Type B pancreatic cell (in vitro differentiated cells): Measurements from ENCODE around the gene TMBIM1. TPM values are rescaled to one million over a fixed set of nuclear protein-coding genes. Genes with fewer than 3 reads are reported as not detected.

ENCODE experiments used
- DNase-seq: peaks from one replicate; pipeline ENCODE4 v3.0.0; 2021; ENCODE audit warnings: mixed read lengths; ENCODE audit not compliant: unreplicated experiment; ENCODE audit errors: extremely low spot score
- H3K27ac Mint-ChIP-seq: 2 replicates; pipeline ENCODE4 v1.8.0; 2021; ENCODE audit warnings: mild to moderate bottlenecking, mixed read lengths
- H3K27me3 Mint-ChIP-seq: 2 replicates; pipeline ENCODE4 v1.8.0; 2021; ENCODE audit warnings: mixed read lengths
- H3K36me3 Mint-ChIP-seq: 2 replicates; pipeline ENCODE4 v1.8.0; 2021; ENCODE audit warnings: mixed read lengths
- H3K4me1 Mint-ChIP-seq: one replicate; pipeline ENCODE4 v1.8.0; 2021; ENCODE audit warnings: mixed read lengths; ENCODE audit not compliant: unreplicated experiment
- H3K4me3 Mint-ChIP-seq: 2 replicates; pipeline ENCODE4 v1.8.0; 2021; ENCODE audit warnings: mild to moderate bottlenecking, mixed read lengths
- H3K9me3 Mint-ChIP-seq: 2 replicates; pipeline ENCODE4 v1.8.0; 2021; ENCODE audit warnings: mixed read lengths
- total RNA-seq: library from RNA; stranded (reverse); gene quantifications from 2 replicates; pipeline ENCODE4 v1.2.1, GENCODE V29; 2021; ENCODE audit warnings: low replicate concordance
- TF ChIP-seq, protein P1 (sequence below): fragments of 200-600 bp; sonication (generic); conservative IDR thresholded peaks from 2 replicates; pipeline ENCODE4 v1.5.0; 2021; ENCODE audit warnings: antibody characterized with exemption, mild to moderate bottlenecking

TMBIM1 gene
- total RNA-seq, 1 donor from 2014 or later, result 94.5 TPM

GRCh38 chr2:218285604-218286003 lies 6.7 kb downstream of the TMBIM1 start:
- Mint-ChIP-seq H3K27ac (peak overlapping the region; percentile 100), H3K27me3 (no peaks in the 10 kb centered on the region), H3K4me3 (peak overlapping the region; percentile 86), H3K9me3 (no peaks in the 10 kb centered on the region), H3K36me3 (no peaks in the 10 kb centered on the region), H3K4me1 (peaks cover 34% of the 10 kb centered on the region)
- DNase-seq, result no peak
- TF ChIP-seq, protein P1, sequence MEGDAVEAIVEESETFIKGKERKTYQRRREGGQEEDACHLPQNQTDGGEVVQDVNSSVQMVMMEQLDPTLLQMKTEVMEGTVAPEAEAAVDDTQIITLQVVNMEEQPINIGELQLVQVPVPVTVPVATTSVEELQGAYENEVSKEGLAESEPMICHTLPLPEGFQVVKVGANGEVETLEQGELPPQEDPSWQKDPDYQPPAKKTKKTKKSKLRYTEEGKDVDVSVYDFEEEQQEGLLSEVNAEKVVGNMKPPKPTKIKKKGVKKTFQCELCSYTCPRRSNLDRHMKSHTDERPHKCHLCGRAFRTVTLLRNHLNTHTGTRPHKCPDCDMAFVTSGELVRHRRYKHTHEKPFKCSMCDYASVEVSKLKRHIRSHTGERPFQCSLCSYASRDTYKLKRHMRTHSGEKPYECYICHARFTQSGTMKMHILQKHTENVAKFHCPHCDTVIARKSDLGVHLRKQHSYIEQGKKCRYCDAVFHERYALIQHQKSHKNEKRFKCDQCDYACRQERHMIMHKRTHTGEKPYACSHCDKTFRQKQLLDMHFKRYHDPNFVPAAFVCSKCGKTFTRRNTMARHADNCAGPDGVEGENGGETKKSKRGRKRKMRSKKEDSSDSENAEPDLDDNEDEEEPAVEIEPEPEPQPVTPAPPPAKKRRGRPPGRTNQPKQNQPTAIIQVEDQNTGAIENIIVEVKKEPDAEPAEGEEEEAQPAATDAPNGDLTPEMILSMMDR, result no peak

GRCh38 chr2:218284106-218284811 lies 8.0 kb downstream of the TMBIM1 start:
- peak overlapping the region; percentile 100 for H3K27ac Mint-ChIP-seq
- H3K9me3 Mint-ChIP-seq, result no peaks in the 10 kb centered on the region
- peaks cover 23% of the 10 kb centered on the region for H3K4me1 Mint-ChIP-seq
- peaks cover 7% of the 10 kb centered on the region for H3K36me3 Mint-ChIP-seq
- TF ChIP-seq, protein P1, result no peak
- DNase-seq, result no peak
- H3K27me3 Mint-ChIP-seq, result no peaks in the 10 kb centered on the region
- H3K4me3 Mint-ChIP-seq, result peak overlapping the region; percentile 49

GRCh38 chr2:218282173-218282991 lies 9.9 kb downstream of the TMBIM1 start:
- Mint-ChIP-seq H3K27ac (peak overlapping the region; percentile 98), H3K4me1 (peaks cover 25% of the 10 kb centered on the region)
- no peak for DNase-seq

DNA sequence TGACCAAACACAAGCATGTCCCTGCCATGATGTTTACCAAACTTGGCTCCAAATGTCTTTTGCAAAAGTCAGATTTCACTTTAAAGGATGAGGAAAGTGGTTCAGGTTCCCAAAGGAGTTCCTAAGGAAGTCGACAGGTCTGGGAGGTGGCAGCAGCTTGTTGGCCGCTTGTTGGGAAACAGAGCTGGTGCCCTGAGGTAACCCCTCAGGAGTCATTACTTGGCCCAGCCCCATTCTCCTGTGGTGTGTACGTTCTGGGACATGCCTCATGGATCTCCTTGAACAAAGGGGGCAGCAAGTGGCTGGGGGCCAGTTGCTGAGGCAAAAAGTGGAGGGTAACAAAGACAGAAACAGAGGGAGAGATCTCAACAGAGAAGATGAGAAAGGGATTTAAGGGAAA lies 10.9 kb downstream of the TMBIM1 start:
- peak overlapping the region; percentile 44 for H3K4me3 Mint-ChIP-seq
- TF ChIP-seq, protein P1, result no peak
- no peak for DNase-seq
- H3K9me3 Mint-ChIP-seq, result no peaks in the 10 kb centered on the region
- peak overlapping the region; percentile 89 for H3K27ac Mint-ChIP-seq
- peaks cover 15% of the 10 kb centered on the region for H3K36me3 Mint-ChIP-seq
- no peaks in the 10 kb centered on the region for H3K27me3 Mint-ChIP-seq
- H3K4me1 Mint-ChIP-seq, result peaks cover 22% of the 10 kb centered on the region

More at GRCh38 chr2:218282173-218282991, 9.9 kb downstream of the TMBIM1 start:
- Mint-ChIP-seq H3K36me3 (peaks cover 10% of the 10 kb centered on the region), H3K27me3 (no peaks in the 10 kb centered on the region), H3K9me3 (no peaks in the 10 kb centered on the region), H3K4me3 (peak overlapping the region; percentile 82)
- TF ChIP-seq, protein P1, result no peak

DNA sequence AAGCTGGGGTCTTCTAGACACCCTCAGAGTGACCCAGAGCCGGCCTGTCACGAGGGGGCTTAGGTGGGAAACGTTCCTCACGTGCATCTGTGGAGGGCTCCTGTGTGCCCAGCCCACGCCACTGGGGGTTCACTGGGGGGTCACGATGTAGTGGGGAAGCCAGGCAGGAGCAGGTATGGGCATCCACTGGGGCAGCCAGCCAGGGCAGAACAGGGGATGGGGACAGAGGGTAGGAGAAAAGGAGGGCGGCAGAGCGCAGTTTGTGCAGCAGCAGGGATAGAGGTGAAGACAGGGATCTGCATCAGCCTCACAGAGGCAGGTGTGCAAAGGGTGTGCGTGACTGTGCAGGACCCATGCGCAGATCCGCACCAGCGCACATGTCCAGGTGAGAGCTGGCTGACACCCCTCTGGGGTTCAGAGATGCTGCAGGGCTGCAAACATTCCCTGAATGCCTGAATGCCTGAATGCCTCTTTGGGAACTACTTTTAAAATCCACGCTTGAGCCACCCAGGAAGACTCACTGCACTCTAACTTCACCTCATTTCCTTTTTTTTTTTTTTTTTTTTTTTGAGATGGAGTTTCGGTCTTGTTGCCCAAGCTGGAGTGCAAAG lies 11.9 kb downstream of the TMBIM1 start:
- no peak for DNase-seq
- H3K27ac Mint-ChIP-seq, result peak overlapping the region; percentile 62
- no peaks in the 10 kb centered on the region for H3K9me3 Mint-ChIP-seq
- TF ChIP-seq, protein P1, result no peak
- H3K4me3 Mint-ChIP-seq, result no peak overlapping the region
- H3K27me3 Mint-ChIP-seq, result no peaks in the 10 kb centered on the region
- H3K4me1 Mint-ChIP-seq, result peaks cover 12% of the 10 kb centered on the region
- peaks cover 15% of the 10 kb centered on the region for H3K36me3 Mint-ChIP-seq
